ENCODE results near the gene RERE. TPM values are rescaled to one million over a fixed set of nuclear protein-coding genes. Genes with fewer than 3 reads are reported as not detected.

The RERE gene
- total RNA-seq, 1 experiment from 2014 or later, result 7.2 TPM

DNA sequence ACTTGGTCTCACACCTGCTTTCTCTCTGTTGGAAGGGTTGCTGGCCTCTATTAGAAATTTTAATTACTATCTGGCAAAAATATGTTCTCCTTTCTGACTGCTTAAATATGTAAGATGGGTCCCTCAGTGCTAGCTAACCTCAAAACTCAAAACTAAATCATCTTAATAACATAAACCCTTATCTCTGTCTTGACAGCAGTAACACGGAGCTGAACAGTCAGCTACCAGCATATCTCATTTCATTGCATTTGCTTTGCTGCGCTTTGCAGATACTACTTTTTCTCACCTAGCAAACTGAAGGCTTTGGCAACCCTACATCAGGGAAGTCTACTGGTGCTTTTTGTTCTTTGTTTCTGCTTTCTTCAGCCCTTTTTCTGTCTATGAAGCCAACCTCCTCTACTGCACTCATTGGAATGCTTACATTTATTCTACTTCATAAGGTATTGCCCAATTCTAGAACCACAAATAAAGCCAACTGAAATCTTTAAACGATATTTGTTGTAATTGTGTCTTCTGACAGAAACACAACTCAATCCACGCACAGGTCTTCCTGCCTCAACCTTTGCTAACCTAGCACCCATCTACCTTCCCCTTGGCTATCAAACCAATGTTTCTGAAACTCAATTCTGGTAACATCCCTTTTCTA lies 95.6 kb downstream of the RERE start:
- Histone ChIP-seq H3K27me3 (no peaks in the 10 kb centered on the region), H3K36me3 (no peaks in the 10 kb centered on the region), H3K4me3 (no peak overlapping the region), H3K9me3 (no peaks in the 10 kb centered on the region)
- DNase-seq, result no peak

DNA sequence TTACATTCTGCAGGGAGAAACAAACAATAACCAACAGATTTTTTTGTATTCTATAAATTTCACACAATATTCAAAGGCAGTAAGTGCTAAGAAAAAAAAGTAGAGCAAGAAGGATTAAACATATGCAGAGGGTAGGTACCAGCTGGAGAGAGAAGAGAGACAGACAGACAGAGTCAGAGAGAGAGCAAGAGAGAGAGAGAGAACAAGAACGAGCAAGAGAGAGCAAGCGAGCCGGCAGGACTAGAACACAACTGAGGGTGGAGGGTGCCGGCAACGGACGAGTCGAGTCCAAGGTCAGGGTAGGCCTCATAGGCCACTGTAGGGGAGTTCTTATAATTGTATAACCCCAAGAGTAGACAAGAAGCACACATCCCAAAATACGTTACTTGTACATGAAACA lies 97.1 kb downstream of the RERE start:
- H3K27me3 ChIP-seq, result no peaks in the 10 kb centered on the region
- DNase-seq, result no peak
- H3K9me3 ChIP-seq, result no peaks in the 10 kb centered on the region
- no peak overlapping the region for H3K4me3 ChIP-seq
- no peaks in the 10 kb centered on the region for H3K36me3 ChIP-seq

GRCh38 chr1:8718850-8719361 lies 98.5 kb downstream of the RERE start:
- Histone ChIP-seq H3K4me3 (no peak overlapping the region), H3K27me3 (no peaks in the 10 kb centered on the region), H3K36me3 (no peaks in the 10 kb centered on the region), H3K9me3 (no peaks in the 10 kb centered on the region)
- no peak for DNase-seq

DNA sequence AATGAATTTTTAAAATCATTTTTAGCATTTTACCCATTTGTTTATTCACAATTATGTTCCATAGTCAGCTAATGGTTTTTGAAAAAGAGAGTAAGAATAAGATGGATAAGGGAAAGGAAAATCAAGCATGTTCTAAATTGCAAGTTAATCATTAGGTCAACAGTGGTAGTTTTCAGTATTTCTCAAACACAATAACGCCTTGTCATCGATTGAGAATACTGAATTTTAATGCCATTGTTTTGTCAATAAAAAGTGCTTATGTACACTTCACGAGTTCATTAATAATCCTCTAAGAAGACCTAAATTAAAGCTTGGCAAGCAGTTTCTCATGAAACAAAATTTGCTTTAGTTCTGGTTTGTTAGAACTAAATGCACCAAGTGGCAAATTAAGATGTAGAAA lies 100.3 kb downstream of the RERE start:
- H3K27me3 ChIP-seq, result no peaks in the 10 kb centered on the region
- no peaks in the 10 kb centered on the region for H3K9me3 ChIP-seq
- H3K36me3 ChIP-seq, result no peaks in the 10 kb centered on the region
- no peak for DNase-seq
- no peak overlapping the region for H3K4me3 ChIP-seq

DNA sequence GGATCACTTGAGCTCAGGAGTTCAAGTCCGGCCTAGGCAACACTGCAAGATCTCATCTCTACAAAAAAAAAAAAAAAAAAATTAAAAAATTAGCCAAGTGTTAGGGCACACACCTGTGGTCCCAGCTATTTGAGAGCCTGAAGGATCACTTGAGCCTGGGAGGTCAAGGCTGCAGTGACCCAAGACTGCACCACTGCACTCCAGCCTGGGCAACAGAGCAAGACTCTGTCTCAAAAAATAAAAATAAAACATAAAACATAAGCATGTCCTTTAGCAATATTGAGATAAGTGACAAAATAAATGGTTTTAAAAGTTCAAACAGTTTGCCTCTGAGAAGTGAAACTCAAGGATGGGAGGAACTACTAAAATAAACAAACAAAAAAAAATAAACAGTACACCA lies 101.2 kb downstream of the RERE start:
- no peaks in the 10 kb centered on the region for H3K9me3 ChIP-seq
- no peak for DNase-seq
- H3K4me3 ChIP-seq, result no peak overlapping the region

DNA sequence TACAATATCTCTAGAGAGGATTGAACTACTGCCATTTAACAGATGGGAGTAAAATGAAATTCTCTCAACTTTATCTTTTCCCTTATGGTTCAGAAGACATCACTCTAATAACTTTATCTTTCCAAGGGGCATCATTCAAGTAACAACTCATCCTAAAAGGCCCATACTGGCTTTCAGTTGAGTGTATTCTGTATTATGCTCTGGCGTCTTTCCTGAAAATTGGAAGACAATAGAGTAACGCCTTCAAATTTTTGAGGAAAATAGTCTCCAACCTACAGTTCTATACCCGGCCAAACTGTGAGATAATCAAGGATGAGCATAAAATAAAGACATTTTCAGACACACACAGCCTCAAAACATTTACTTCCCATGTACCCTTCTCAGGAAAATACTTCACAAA lies 103.3 kb downstream of the RERE start:
- no peaks in the 10 kb centered on the region for H3K36me3 ChIP-seq
- no peak overlapping the region for H3K4me3 ChIP-seq
- no peak for DNase-seq
- H3K27me3 ChIP-seq, result no peaks in the 10 kb centered on the region
- no peaks in the 10 kb centered on the region for H3K9me3 ChIP-seq

More for the DNA sequence above, 101.2 kb downstream of the RERE start:
- Histone ChIP-seq H3K27me3 (no peaks in the 10 kb centered on the region), H3K36me3 (no peaks in the 10 kb centered on the region)

- no peaks in the 10 kb centered on the region for H3K36me3 ChIP-seq
- no peaks in the 10 kb centered on the region for H3K27me3 ChIP-seq
- H3K9me3 ChIP-seq, result no peaks in the 10 kb centered on the region
- DNase-seq, result peak; percentile 44
- peak overlapping the region; percentile 3 for H3K4me3 ChIP-seq
These were observed 104.8 kb downstream of the RERE start for GRCh38 chr1:8712413-8713231.

DNA sequence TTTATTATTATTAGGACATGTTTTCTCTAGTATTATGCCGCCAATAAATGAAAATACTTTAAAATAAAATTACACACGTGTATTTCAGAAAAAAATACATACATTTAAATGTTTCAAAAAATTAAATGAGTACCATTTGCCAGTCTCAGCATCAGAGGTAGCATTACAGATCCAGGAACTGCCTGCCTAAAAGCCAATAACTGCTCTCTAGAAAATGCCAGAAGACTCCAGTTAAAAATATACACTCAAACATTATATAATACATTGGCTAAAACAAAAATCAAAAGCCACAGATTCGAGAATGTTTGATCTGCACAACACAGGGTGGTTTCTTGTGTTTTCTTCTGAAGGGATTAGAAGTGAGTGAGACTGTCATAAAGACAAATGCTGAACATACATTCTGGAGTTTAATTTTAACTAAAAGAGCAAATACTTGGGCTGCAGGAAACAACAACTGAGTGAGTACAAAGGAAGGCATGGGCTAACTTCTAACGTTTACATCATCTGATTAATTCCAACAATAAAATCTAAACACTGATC lies 105.5 kb downstream of the RERE start:
- Histone ChIP-seq H3K36me3 (no peaks in the 10 kb centered on the region), H3K4me3 (peak overlapping the region; percentile 3), H3K27me3 (no peaks in the 10 kb centered on the region), H3K9me3 (no peaks in the 10 kb centered on the region)
- no peak for DNase-seq

DNA sequence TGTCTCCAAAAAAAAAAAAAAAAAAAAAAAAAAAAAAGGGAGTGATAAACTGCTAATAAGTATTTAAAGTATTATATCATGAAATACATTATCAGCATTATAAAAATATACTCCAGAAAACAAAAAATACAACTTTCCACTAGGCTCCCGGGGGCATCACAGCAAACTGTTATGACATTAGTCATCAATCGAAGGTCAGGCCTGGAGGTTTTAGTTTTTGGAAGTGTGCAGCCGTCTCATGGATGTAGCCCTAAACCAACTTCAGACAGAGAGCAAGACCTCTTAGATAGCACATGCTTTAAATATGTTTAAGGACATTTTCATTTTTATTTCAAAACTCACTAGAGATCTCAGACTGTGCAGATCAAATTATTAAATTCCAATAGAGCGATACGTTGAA lies 106.3 kb downstream of the RERE start:
- no peaks in the 10 kb centered on the region for H3K36me3 ChIP-seq
- H3K27me3 ChIP-seq, result no peaks in the 10 kb centered on the region
- no peak overlapping the region for H3K4me3 ChIP-seq
- H3K9me3 ChIP-seq, result no peaks in the 10 kb centered on the region
- no peak for DNase-seq

- H3K9me3 ChIP-seq, result no peaks in the 10 kb centered on the region
- no peaks in the 10 kb centered on the region for H3K36me3 ChIP-seq
- H3K27me3 ChIP-seq, result no peaks in the 10 kb centered on the region
- DNase-seq, result no peak
- no peak overlapping the region for H3K4me3 ChIP-seq
These were observed 109.2 kb downstream of the RERE start for GRCh38 chr1:8708259-8708658.

DNA sequence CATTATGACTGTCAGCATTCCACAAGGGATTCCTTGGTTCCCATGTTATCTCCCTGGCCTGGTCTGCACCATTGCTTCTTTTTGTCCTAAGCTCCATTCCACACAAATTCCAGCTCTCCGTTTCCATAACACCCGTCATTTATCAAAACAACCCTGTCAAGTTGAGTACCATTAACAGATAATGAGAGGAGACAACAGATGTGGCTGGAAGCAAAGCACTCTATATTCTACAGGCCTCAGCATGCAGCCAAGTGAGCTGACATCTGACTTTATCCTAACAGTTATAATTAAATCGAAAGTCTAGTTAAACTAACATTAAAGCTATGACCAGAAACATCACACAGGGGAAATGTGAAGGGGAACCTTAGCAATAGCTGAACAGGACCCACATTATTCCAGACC lies 110.4 kb downstream of the RERE start:
- no peak for DNase-seq

GRCh38 chr1:8706291-8706690 lies 111.1 kb downstream of the RERE start:
- Histone ChIP-seq H3K9me3 (no peaks in the 10 kb centered on the region), H3K27me3 (no peaks in the 10 kb centered on the region), H3K4me3 (no peak overlapping the region), H3K36me3 (no peaks in the 10 kb centered on the region)
- no peak for DNase-seq

More for the DNA sequence above, 110.4 kb downstream of the RERE start:
- Histone ChIP-seq H3K4me3 (no peak overlapping the region), H3K9me3 (no peaks in the 10 kb centered on the region), H3K36me3 (no peaks in the 10 kb centered on the region), H3K27me3 (no peaks in the 10 kb centered on the region)

- no peaks in the 10 kb centered on the region for H3K27me3 ChIP-seq
- no peak overlapping the region for H3K4me3 ChIP-seq
- no peaks in the 10 kb centered on the region for H3K9me3 ChIP-seq
- H3K36me3 ChIP-seq, result no peaks in the 10 kb centered on the region
- no peak for DNase-seq
These were observed 112.5 kb downstream of the RERE start for GRCh38 chr1:8704866-8705506.

GRCh38 chr1:8702850-8703810 lies 114.3 kb downstream of the RERE start:
- DNase-seq, result peak; percentile 92
- Histone ChIP-seq H3K4me3 (peak overlapping the region; percentile 59), H3K27me3 (no peaks in the 10 kb centered on the region), H3K9me3 (no peaks in the 10 kb centered on the region), H3K36me3 (no peaks in the 10 kb centered on the region)

GRCh38 chr1:8702472-8702849 lies 115.0 kb downstream of the RERE start:
- DNase-seq, result no peak
- Histone ChIP-seq H3K4me3 (peak overlapping the region; percentile 59), H3K9me3 (no peaks in the 10 kb centered on the region), H3K36me3 (no peaks in the 10 kb centered on the region), H3K27me3 (no peaks in the 10 kb centered on the region)

DNA sequence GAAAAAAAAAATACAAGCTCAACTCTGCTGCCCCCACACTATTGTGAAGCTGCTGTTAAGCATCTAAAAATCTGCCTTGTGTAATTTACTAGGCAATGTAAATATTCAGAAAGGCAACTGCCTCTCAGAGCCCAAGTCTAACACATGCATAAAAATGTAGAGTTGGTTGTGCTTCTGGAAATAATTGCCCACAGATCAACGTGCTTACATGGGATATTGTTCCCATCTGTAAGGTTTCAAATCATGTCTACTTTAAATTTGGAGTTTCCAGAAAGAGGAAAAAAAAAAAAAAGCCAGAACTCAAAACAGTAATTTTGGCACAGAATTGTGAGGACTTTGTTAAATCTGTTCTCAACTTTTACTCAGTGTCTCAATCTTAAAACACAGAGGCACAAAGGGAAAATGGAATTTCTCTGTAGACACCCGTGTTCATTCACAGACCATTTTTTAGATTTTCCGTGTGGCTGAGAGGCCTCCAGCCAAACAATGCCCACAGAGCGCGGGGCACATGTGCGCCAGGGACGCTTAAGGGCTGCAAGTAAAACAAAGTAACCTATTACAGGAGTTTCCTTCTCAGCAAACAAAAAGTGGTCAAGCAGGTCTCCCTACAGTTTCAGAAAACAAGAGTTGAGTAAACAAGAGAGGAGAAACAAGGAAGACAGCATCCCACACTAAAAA lies 115.5 kb downstream of the RERE start:
- H3K36me3 ChIP-seq, result no peaks in the 10 kb centered on the region
- H3K27me3 ChIP-seq, result no peaks in the 10 kb centered on the region
- peak overlapping the region; percentile 59 for H3K4me3 ChIP-seq
- peak; percentile 43 for DNase-seq
- H3K9me3 ChIP-seq, result no peaks in the 10 kb centered on the region

Data from MG63 (cell line).